Airway epithelial cell (primary cell): ENCODE measurements around the gene HSFX2. TPM values are rescaled to one million over a fixed set of nuclear protein-coding genes. Genes with fewer than 3 reads are reported as not detected.

Experiments
- total RNA-seq: library from RNA; depleted of rRNA; stranded (reverse); fragments of >200 nt; gene quantifications from 2 replicates; pipeline ENCODE4 v1.2.3, GENCODE V29; 2015

The HSFX2 gene
- not detected in 2 replicates for total RNA-seq

GRCh38 chrX:149595214-149595613 lies at the start of gene HSFX2:
HSFX2 (minus strand) TSS chrX:149595314; CDS start chrX:149594700, 614 bp downstream.

GRCh38 chrX:149631234-149632165 lies 36.4 kb upstream of the HSFX2 start, which contains the start of gene TMEM185A:
TMEM185A (minus strand) TSS chrX:149631792; CDS start chrX:149631580, 212 bp downstream.

DNA sequence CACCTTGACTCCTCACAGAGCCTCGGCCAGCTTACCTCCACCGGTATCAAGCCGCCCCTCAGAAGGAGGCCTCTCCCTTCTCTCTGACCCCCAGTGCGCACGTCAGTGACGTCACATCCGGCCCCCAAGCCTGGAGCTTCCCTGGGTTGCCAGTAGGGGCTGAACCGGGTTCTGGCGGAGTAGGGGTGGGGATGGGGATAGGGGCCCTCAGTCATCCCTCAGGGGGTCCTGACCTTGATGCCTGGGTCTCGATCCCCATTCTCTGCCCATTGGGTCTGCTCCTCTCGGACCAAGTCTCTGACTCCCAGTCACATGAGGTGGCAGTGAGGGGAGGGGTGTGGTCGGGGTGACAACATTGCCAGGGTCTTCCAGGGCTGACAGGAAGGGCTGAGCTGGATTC lies 7.8 kb downstream of the HSFX2 start, which contains the start of gene MAGEA9B:
Gene MAGEA9B, minus strand, starts transcription at position 101 of the 400 bp plus-strand sequence. CDS start 4,280 bp downstream, outside the sequence.

GRCh38 chrX:149549701-149550100 lies 45.4 kb downstream of the HSFX2 start, which contains the start of gene HSFX3:
HSFX3 (minus strand) TSS chrX:149549924; CDS start chrX:149549852, 72 bp downstream.

Other genes starting within 250 kb of the HSFX2 start
- 29.2 and 31.8 TPM in 2 replicates for gene IDS, start 90.0 kb downstream of the HSFX2 start, total RNA-seq
- 9.1 and 12.5 TPM in 2 replicates for gene EOLA1, start 54.3 kb downstream of the HSFX2 start, total RNA-seq
- gene HSFX3, start 45.4 kb downstream of the HSFX2 start, total RNA-seq, result not detected in 2 replicates
- not detected in 2 replicates for gene MAGEA9B, start 7.9 kb downstream of the HSFX2 start, total RNA-seq
- 11.8 and 16.3 TPM in 2 replicates for gene TMEM185A, start 36.5 kb upstream of the HSFX2 start, total RNA-seq
- gene MAGEA11, start 116.7 kb upstream of the HSFX2 start, total RNA-seq, result not detected in 2 replicates
- gene HSFX1, start 178.8 kb upstream of the HSFX2 start, total RNA-seq, result 0.05 and 0.85 TPM in 2 replicates
- gene MAGEA9, start 186.6 kb upstream of the HSFX2 start, total RNA-seq, result not detected in 2 replicates